ENCODE results near the gene RRP8. TPM values are rescaled to one million over a fixed set of nuclear protein-coding genes. Genes with fewer than 3 reads are reported as not detected.

Gene RRP8
- total RNA-seq, 2 donors from 2014 or later, result 25.0 to 31.5 TPM

- Mint-ChIP-seq H3K4me3 (no peak overlapping the region), H3K27ac (no peak overlapping the region), H3K36me3 (ENCODE audit: insufficient read depth in 2 of 2) (peaks cover 0 to 4% of the 10 kb centered on the region in 2 donors), H3K27me3 (ENCODE audit: low read depth) (no peaks in the 10 kb centered on the region), H3K4me1 (ENCODE audit: low read depth) (no peaks in the 10 kb centered on the region), H3K9me3 (no peaks in the 10 kb centered on the region)
- DNase-seq (no peak), ATAC-seq (replicated peaks in 1 of 2) (no peak)
Measured at GRCh38 chr11:6559369-6559768, 44.0 kb downstream of the RRP8 start.

- ATAC-seq (replicated peaks in 1 of 2), result no peak
Measured at GRCh38 chr11:6557761-6558674, 45.4 kb downstream of the RRP8 start.

DNA sequence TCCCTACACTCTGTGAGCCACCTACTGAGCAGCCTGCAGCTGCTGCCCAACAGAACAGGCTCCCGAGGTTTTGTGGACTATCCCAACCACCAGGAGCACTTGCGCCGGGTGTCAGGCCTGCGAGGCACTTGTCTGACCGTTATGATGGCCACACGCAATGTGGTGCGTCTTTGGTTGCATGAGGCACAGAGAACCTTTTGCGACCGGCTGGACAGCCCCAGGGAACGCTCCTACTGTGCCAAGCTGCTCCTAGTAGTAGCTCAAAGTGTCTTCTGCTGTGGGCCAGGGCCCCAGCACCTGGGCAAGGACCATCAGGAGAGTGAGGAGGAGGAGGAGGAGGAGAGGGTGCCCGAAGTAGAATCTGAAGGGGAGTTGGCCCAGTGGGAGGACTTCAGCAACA, 46.4 kb downstream of the RRP8 start:
- Mint-ChIP-seq H3K9me3 (no peaks in the 10 kb centered on the region), H3K27ac (no peak overlapping the region)
- no peak for ATAC-seq (replicated peaks in 1 of 2)

More at GRCh38 chr11:6557761-6558674, 45.4 kb downstream of the RRP8 start:
- no peak overlapping the region for H3K4me3 Mint-ChIP-seq
- DNase-seq, result no peak
- no peak overlapping the region for H3K27ac Mint-ChIP-seq
- no peaks in the 10 kb centered on the region for H3K9me3 Mint-ChIP-seq
- H3K4me1 Mint-ChIP-seq (ENCODE audit: low read depth), result no peaks in the 10 kb centered on the region
- H3K27me3 Mint-ChIP-seq (ENCODE audit: low read depth), result no peaks in the 10 kb centered on the region
- peaks cover 0 to 4% of the 10 kb centered on the region in 2 donors for H3K36me3 Mint-ChIP-seq (ENCODE audit: insufficient read depth in 2 of 2)

GRCh38 chr11:6556139-6556949, 47.1 kb downstream of the RRP8 start:
- Mint-ChIP-seq H3K27ac (no peak overlapping the region), H3K27me3 (ENCODE audit: low read depth) (no peaks in the 10 kb centered on the region), H3K9me3 (no peaks in the 10 kb centered on the region), H3K36me3 (ENCODE audit: insufficient read depth in 2 of 2) (no peaks in the 10 kb centered on the region), H3K4me3 (no peak overlapping the region), H3K4me1 (ENCODE audit: low read depth) (no peaks in the 10 kb centered on the region)
- ATAC-seq (replicated peaks in 1 of 2) (no peak), DNase-seq (no peak)

More for the DNA sequence above, 46.4 kb downstream of the RRP8 start:
- no peaks in the 10 kb centered on the region for H3K27me3 Mint-ChIP-seq (ENCODE audit: low read depth)
- DNase-seq, result no peak
- no peaks in the 10 kb centered on the region for H3K4me1 Mint-ChIP-seq (ENCODE audit: low read depth)
- no peak overlapping the region for H3K4me3 Mint-ChIP-seq
- H3K36me3 Mint-ChIP-seq (ENCODE audit: insufficient read depth in 2 of 2), result peaks cover 0 to 4% of the 10 kb centered on the region in 2 donors

GRCh38 chr11:6554828-6555706, 48.3 kb downstream of the RRP8 start:
- Mint-ChIP-seq H3K4me1 (ENCODE audit: low read depth) (no peaks in the 10 kb centered on the region), H3K9me3 (no peaks in the 10 kb centered on the region), H3K27me3 (ENCODE audit: low read depth) (no peaks in the 10 kb centered on the region), H3K27ac (no peak overlapping the region), H3K4me3 (no peak overlapping the region), H3K36me3 (ENCODE audit: insufficient read depth in 2 of 2) (no peaks in the 10 kb centered on the region)
- no peak for ATAC-seq (replicated peaks in 1 of 2)
- DNase-seq, result no peak

DNA sequence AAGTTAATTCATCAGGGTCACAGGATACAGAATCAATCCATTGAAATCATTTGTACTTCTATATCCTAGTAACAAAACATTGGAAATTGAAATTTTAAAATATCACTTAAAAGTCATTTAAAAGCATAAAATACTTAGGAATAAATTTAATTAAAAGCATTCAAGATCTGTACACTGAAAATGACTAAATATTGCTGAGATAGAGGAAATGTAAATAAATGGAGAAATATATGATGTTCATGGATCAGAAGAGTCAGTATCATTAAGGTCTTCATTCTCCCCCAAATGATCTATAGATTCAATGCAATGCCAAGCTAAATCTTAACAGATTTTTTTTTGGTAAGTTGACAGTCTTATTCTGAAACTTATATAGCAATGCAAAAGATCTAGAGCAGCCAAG, 49.8 kb downstream of the RRP8 start:
- no peaks in the 10 kb centered on the region for H3K9me3 Mint-ChIP-seq
- no peak for DNase-seq
- H3K36me3 Mint-ChIP-seq (ENCODE audit: insufficient read depth in 2 of 2), result no peaks in the 10 kb centered on the region
- ATAC-seq (replicated peaks in 1 of 2), result no peak
- no peak overlapping the region for H3K27ac Mint-ChIP-seq
- no peaks in the 10 kb centered on the region for H3K27me3 Mint-ChIP-seq (ENCODE audit: low read depth)
- H3K4me1 Mint-ChIP-seq (ENCODE audit: low read depth), result no peaks in the 10 kb centered on the region
- H3K4me3 Mint-ChIP-seq, result no peak overlapping the region

DNA sequence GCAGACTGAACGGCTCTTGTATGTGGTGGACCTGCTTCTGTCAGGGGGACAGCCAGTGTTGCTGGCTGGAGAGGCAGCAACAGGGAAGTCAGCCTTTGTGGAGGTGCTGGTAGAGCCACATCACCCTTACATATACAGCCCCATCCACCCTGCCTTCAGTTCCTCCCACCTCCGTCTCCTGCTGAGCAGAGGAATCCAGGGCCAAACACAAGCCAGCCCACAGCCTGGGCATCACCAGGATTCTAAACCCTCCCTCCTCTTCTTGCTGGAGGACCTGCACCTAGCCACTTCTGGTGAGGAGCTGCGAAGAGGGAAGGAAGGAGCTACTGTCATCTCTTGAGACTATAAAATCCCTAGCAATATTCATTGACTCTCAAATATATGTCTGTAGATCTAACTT, 54.8 kb downstream of the RRP8 start:
- H3K27ac Mint-ChIP-seq, result no peak overlapping the region
- no peaks in the 10 kb centered on the region for H3K9me3 Mint-ChIP-seq
- DNase-seq (no peak), ATAC-seq (replicated peaks in 1 of 2) (no peak)
- no peaks in the 10 kb centered on the region for H3K36me3 Mint-ChIP-seq (ENCODE audit: insufficient read depth in 2 of 2)
- H3K27me3 Mint-ChIP-seq (ENCODE audit: low read depth), result no peaks in the 10 kb centered on the region
- H3K4me1 Mint-ChIP-seq (ENCODE audit: low read depth), result no peaks in the 10 kb centered on the region
- no peak overlapping the region for H3K4me3 Mint-ChIP-seq

GRCh38 chr11:6548121-6548520, 55.3 kb downstream of the RRP8 start:
- no peak for DNase-seq
- H3K27me3 Mint-ChIP-seq (ENCODE audit: low read depth), result no peaks in the 10 kb centered on the region
- no peak overlapping the region for H3K27ac Mint-ChIP-seq
- H3K4me3 Mint-ChIP-seq, result no peak overlapping the region
- no peaks in the 10 kb centered on the region for H3K9me3 Mint-ChIP-seq
- no peak for ATAC-seq (replicated peaks in 1 of 2)
- H3K4me1 Mint-ChIP-seq (ENCODE audit: low read depth), result no peaks in the 10 kb centered on the region
- no peaks in the 10 kb centered on the region for H3K36me3 Mint-ChIP-seq (ENCODE audit: insufficient read depth in 2 of 2)

DNA sequence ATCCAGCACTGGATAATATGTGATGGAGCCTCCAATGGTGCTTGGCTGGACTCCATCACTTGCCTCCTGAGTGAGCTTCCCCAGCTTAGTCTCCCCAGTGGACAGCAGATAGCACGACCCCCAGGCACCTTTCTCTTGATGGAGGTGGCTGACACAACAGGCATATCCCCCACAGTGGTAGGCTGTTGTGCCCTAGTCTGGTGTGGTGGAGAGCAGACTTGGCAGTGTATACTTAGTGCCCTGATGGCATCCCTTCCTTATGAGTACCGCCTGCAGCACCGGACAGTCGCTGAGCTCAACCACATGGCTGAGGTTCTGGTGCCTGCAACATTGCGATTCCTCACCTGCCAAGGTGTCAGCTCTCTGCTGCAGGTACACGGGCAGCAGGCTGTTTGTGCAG, 56.2 kb downstream of the RRP8 start:
- Mint-ChIP-seq H3K27ac (no peak overlapping the region), H3K4me1 (ENCODE audit: low read depth) (no peaks in the 10 kb centered on the region), H3K4me3 (no peak overlapping the region), H3K9me3 (no peaks in the 10 kb centered on the region), H3K36me3 (ENCODE audit: insufficient read depth in 2 of 2) (no peaks in the 10 kb centered on the region), H3K27me3 (ENCODE audit: low read depth) (no peaks in the 10 kb centered on the region)
- ATAC-seq (replicated peaks in 1 of 2), result no peak
- no peak for DNase-seq

- no peak for ATAC-seq (replicated peaks in 1 of 2)
- H3K4me3 Mint-ChIP-seq, result no peak overlapping the region
- no peaks in the 10 kb centered on the region for H3K4me1 Mint-ChIP-seq (ENCODE audit: low read depth)
- no peaks in the 10 kb centered on the region for H3K36me3 Mint-ChIP-seq (ENCODE audit: insufficient read depth in 2 of 2)
- no peak for DNase-seq
- no peak overlapping the region for H3K27ac Mint-ChIP-seq
- no peaks in the 10 kb centered on the region for H3K27me3 Mint-ChIP-seq (ENCODE audit: low read depth)
- no peaks in the 10 kb centered on the region for H3K9me3 Mint-ChIP-seq
Measured at GRCh38 chr11:6546735-6547134, 56.7 kb downstream of the RRP8 start.

- no peak for ATAC-seq (replicated peaks in 1 of 2)
- Mint-ChIP-seq H3K27ac (no peak overlapping the region), H3K36me3 (ENCODE audit: insufficient read depth in 2 of 2) (no peaks in the 10 kb centered on the region), H3K4me3 (no peak overlapping the region), H3K4me1 (ENCODE audit: low read depth) (no peaks in the 10 kb centered on the region), H3K27me3 (ENCODE audit: low read depth) (no peaks in the 10 kb centered on the region), H3K9me3 (no peaks in the 10 kb centered on the region)
- no peak for DNase-seq
Measured at GRCh38 chr11:6545917-6546605, 57.4 kb downstream of the RRP8 start.
